GM12892 (cell line): ENCODE measurements around the gene ARSK.

Source experiments
- POLR2A ChIP-seq: IDR thresholded peaks from 2 replicates; pipeline ENCODE4 v1.6.1; 2011; ENCODE audit warnings: low read depth, low read length, control low read depth
- TAF1 ChIP-seq: IDR thresholded peaks from 2 replicates; pipeline ENCODE4 v1.6.1; 2011; ENCODE audit warnings: low read depth, mild to moderate bottlenecking, control low read depth, low read length, borderline replicate concordance

- no peak for TF ChIP-seq POLR2A
- TF ChIP-seq TAF1: no peak
These were observed 17.1 kb downstream of the ARSK start for GRCh38 chr5:95572016-95572415.
